ENCODE data around the gene ASB1.

Gene ASB1

DNA sequence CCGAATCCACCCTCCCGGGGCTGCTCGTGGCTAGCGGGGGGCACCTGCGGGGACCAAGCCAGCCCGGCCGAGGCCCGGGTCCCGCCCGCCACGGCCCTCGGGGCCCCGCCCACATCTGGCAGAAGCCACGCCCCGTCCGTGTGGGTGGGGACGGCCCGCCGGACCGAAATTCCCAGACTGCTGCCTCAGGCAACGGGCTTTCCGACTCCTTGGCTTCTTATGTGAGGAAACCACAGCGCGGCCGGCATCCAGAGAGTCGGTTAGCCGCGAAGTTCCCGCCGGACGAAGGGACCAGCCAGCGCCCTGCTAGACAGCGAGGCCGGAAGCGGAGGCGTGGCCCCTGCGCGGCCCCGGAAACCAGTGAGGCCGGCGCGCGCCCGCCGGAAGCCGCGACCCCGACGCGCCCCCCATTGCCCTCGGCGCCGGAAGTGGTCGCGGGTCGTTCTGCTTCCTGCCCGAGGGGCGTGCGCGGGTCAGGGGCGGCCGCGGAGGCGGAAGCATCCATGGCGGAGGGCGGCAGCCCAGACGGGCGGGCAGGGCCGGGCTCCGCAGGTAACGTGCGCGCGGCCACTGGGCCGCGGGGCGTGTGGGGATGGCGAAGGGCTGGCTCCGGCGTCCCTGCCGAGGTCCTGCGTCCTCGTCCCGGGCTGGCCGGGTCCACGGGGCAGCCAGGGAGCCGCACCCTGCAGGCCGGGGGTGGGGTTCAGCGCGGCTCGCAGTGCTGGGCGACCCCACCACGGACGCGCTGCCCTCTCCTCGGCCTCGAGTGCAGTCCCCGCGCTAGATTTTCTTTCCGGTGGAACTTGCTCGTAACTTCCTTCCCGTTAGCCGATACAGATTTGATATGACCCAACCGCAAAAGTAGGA is at the start of gene ASB1:
TSS of gene ASB1 (plus strand) at position 360 of the 867 bp plus-strand sequence. CDS start at position 504, 144 bp downstream.
- DNase-seq, result peak; percentile 60 to 78

GRCh38 chr2:238378230-238379095 is 48.3 kb upstream of the ASB1 start:
- peak in 1 of 2 experiments; percentile 40 for DNase-seq

DNA sequence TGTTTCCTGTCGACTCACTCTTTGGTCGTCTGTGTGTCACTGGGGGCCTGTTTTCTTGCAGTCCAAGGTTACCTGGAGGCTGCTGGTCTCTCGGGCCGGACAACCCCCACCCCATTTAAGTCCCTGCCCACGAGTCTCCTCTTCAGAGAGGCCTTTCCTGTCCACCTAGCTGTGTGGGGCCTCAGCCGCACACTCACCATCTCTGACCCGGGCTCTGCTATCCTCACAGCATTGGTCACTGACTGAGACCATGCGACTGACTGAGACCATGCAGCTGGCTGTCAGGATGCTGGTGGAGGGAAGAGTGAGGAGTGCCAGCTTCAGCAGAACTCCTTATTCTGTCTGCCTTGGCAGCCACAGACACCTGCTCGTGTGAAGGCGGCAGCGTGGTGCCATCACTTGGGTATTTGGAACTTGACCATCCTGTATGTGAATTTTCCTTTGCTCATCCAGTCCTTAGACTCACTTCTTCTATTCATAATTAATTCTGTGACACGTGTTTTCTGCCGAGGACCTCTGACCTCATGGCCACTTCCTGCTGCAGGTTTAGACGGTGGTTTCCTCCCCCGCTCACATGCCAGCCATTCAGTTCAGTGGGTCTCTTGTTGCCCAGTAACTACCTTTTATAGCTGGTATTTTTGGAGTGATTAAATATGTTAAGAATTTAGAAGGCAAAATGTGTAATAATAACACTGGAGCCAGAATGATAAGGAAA is 47.5 kb upstream of the ASB1 start:
- no peak for DNase-seq

- DNase-seq, result no peak
Measured at GRCh38 chr2:238380336-238380735, 46.4 kb upstream of the ASB1 start.

DNA sequence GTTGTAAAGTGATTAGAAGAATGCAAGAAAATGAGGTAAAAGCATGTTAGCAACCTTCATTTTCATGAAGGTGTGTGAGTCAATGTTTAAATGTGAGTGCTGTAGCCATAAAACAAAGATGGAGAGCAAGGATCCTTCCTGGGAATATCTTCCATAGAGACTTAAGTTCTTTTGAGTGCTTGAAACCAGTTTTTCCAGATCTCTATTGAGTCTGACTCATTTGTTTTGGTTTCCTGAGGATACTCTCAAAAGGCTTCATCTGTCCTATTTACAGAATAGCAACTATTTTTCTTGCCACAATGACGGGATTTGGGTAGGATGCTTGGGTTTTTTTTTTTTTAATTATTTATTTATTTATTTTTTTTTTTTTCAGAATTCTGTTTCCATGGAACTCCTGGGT is 45.9 kb upstream of the ASB1 start:
- no peak for DNase-seq

GRCh38 chr2:238381341-238382115 is 45.2 kb upstream of the ASB1 start:
- no peak for DNase-seq

- no peak for DNase-seq
Measured at GRCh38 chr2:238382381-238382781, 44.3 kb upstream of the ASB1 start.

DNA sequence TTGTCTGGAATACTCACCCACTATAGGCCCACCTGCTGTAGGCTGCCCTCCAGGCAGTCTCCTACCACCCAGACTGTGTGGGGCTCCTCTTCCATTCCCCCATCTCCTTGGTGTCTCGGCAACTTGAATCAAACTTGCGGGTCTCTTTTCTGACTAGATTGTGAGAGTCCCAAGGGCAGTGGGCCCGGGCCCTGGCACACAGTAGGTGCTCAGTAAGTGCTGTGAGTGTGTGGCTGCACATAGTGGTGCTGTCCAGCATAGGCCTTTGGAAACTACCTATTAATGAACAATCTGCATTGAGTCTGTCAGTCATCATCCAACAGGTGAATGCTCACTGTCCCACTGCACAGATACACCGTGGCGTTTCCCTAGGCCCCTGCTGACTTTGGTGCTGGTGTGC is 43.6 kb upstream of the ASB1 start:
- no peak for DNase-seq

GRCh38 chr2:238383743-238384380 is 42.9 kb upstream of the ASB1 start:
- no peak for DNase-seq

- DNase-seq, result no peak
Measured at GRCh38 chr2:238387332-238387731, 39.4 kb upstream of the ASB1 start.

DNA sequence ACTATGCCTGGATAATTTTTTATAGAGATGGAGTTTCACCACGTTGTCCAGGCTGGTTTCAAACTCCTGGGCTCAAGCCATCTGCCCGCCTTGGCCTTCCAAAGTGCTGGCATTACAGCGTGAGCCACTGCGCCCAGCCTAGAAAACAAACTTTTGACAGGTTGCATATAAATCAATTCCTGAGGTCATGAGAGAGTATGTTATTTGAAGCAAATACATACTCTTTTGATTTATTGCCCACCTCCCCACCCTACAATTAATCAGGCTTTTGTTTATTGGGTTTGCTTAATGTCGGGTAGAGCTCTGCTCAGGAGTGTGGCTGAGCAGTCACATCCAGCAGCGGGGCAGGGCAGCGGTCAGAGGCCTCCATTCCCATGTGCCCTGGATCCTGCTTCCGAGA is 37.9 kb upstream of the ASB1 start:
- DNase-seq, result no peak

- no peak for DNase-seq
Measured at GRCh38 chr2:238389988-238390589, 36.6 kb upstream of the ASB1 start.

GRCh38 chr2:238391042-238391689 is 35.6 kb upstream of the ASB1 start:
- peak in 1 of 2 experiments; percentile 32 for DNase-seq

GRCh38 chr2:238396663-238397062 is 30.1 kb upstream of the ASB1 start:
- no peak for DNase-seq

DNA sequence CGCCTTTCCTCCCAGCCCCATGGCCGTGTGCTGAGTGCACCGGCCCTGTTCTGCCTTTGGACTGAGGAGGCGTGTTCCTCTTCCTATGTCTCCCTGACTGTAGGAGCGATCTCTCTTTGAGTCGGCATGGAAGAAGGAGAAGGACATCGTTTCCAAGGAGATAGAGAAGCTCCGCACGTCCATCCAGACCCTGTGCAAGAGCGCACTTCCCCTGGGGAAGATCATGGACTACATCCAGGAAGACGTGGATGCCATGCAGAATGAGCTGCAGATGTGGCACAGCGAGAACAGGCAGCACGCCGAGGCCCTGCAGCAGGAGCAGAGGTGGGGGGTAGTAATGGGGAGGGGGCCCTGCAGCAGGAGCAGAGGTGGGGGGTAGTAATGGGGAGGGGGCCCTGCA is 29.4 kb upstream of the ASB1 start:
- no peak for DNase-seq

DNA sequence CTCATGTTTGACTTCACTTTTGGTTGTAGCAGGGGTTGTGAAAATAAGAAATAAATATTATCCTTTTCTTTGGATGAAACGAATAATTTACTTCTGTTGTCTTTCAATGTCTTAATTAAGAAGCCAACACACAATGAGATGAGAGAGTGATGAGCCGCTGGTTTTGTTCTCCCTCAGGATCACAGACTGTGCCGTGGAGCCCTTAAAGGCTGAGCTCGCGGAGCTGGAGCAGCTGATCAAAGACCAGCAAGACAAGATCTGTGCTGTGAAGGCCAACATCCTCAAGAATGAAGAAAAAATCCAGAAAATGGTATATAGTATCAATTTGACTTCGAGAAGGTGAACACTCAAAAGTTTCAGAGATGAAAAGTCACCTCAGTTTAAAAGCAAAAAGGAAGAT is 28.1 kb upstream of the ASB1 start:
- DNase-seq, result no peak

- DNase-seq, result no peak
Measured at GRCh38 chr2:238399094-238399493, 27.6 kb upstream of the ASB1 start.

- no peak for DNase-seq
Measured at GRCh38 chr2:238401551-238401950, 25.2 kb upstream of the ASB1 start.

GRCh38 chr2:238403632-238404405 is 22.9 kb upstream of the ASB1 start:
- no peak for DNase-seq
